GM19193 (cell line): Measurements from ENCODE around the gene EI24.

Source experiments
- POLR2A ChIP-seq: IDR thresholded peaks from 4 replicates; pipeline ENCODE4 v1.6.1; 2011; ENCODE audit not compliant: insufficient read depth, insufficient read length; ENCODE audit errors: extremely low read depth

The EI24 gene

GRCh38 chr11:125566235-125566634, 3.0 kb upstream of the EI24 start:
- TF ChIP-seq POLR2A = no peak

GRCh38 chr11:125569915-125570621, 791 bp downstream of the EI24 start:
- no peak for TF ChIP-seq POLR2A

DNA sequence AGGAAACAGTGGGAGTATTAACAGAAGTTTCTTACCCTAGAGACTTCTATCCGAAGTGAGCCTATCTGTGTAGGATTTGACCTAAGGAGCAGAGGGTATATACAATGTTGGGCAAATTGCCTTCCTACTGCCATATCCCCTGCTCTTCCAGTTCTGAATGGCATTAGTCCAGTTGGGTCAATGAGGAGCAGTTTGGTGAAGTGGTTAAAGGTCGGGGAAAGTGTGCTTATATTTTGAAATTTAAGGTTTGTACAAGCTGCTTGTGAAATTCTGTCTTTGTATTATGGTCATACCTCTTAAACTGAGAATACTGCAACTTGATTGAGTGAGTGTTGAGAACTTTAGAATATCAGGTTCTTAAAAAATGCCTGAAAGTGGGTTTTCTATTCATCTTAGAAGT, 1.7 kb downstream of the EI24 start:
- TF ChIP-seq POLR2A = no peak

GRCh38 chr11:125572916-125573315, 3.6 kb downstream of the EI24 start:
- TF ChIP-seq POLR2A = no peak

DNA sequence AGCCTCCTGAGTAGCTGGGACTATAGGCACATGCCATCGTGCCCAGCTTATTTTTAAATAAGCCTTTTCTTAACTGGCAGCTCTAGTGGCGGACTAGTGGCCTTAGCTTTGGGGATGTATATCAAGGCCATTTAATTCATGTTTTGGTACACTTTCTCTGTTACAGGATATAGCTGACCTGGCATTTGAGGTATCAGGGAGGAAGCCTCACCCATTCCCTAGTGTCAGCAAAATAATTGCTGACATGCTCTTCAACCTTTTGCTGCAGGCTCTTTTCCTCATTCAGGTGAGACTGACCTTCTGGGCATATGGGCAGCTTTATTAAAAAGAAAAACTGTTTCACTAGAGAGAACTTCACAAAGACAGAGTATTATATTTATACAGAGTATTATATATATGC, 9.5 kb downstream of the EI24 start:
- no peak for TF ChIP-seq POLR2A

DNA sequence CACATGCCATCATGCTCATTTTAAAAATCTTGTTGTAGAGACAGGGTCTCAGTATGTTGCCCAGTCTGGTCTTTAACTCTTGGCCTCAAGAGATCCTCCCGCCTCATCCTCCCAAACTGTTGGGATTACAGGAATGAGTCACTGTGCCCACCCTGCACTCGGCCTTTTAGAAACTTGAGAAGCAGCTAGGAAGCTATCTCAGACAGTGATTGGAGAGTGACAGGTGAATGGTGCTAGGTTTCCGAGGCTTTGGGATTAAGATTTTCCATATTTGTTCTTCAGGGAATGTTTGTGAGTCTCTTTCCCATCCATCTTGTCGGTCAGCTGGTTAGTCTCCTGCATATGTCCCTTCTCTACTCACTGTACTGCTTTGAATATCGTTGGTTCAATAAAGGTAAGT, 10.5 kb downstream of the EI24 start:
- TF ChIP-seq POLR2A = no peak

DNA sequence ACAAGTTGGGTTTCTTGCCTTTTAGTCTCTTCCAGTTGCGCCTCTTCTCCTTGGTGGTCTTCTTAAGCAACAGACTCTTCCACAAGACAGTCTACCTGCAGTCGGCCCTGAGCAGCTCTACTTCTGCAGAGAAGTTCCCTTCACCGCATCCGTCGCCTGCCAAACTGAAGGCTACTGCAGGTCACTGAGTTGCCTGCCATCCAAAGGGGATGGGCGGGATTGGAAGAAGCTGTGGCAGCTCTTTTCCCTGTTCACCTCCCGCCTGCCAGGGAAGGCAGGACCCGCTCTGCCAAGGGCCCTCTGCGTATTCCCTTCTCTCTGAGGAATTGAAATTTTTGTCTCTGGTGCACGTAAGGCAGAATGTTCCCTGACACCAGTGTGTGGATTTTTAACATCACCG, 14.2 kb downstream of the EI24 start:
- no peak for TF ChIP-seq POLR2A

- TF ChIP-seq POLR2A = no peak
Measured at GRCh38 chr11:125585487-125585886, 16.2 kb downstream of the EI24 start.

GRCh38 chr11:125586623-125587022, 17.3 kb downstream of the EI24 start:
- no peak for TF ChIP-seq POLR2A

DNA sequence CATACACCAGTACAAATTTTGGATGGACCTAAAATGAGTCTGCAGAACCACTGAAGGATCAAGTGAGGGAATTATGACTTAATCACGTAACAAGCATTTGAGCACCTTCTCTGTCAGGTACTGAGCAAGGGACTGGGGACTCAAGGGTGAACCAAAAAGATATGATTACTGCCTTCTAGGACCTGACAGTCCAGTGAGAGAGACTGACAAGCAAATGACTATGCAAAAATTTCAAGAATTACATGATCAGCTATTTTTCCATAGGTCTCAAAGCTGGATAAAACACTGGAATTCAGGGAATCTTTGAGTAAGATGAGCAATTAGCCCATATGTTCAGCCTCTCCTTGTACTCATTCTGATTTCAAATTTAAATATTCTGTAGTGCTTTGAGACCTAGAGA, 18.2 kb downstream of the EI24 start:
- no peak for TF ChIP-seq POLR2A

GRCh38 chr11:125588505-125588904, 19.2 kb downstream of the EI24 start:
- TF ChIP-seq POLR2A = no peak

DNA sequence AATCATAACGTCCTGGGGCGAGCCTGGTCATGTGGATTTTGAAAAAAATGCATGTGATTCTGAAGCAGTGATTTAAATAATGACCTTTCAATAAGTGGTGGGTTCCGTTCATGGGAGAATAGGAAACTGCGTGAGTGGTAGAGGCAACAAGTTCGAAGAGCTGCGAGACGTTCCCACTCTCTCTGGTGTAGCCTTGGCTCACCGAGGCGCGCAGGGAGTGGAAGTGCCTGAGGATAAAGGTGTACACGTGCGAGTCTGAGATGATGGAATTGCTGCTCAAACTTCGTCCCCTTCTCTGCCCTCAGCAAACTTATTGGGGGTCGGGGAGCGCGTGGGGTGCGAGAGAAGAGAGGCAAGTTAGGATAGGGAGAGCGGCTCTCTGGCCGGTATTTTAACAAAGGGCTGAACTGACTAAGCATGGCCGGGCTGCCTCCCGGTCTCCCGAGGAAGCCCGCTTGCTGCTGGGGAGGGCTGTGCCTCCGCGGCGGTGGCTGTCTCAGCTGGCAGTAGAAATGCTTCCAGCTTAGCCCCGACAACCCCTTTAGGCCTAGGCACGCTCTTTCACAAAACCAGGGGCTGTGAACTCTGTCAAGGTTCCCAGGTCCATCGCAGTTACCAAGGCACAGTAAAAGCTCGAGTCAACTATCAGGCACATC, 22.5 kb downstream of the EI24 start:
- peak; percentile 47 for TF ChIP-seq POLR2A

- peak; percentile 64 for TF ChIP-seq POLR2A
Measured at GRCh38 chr11:125592305-125593113, 23.2 kb downstream of the EI24 start, which contains the start of gene STT3A. TSS of gene STT3A (plus strand) at chr11:125592852. CDS start at chr11:125595916, 3,064 bp downstream.

DNA sequence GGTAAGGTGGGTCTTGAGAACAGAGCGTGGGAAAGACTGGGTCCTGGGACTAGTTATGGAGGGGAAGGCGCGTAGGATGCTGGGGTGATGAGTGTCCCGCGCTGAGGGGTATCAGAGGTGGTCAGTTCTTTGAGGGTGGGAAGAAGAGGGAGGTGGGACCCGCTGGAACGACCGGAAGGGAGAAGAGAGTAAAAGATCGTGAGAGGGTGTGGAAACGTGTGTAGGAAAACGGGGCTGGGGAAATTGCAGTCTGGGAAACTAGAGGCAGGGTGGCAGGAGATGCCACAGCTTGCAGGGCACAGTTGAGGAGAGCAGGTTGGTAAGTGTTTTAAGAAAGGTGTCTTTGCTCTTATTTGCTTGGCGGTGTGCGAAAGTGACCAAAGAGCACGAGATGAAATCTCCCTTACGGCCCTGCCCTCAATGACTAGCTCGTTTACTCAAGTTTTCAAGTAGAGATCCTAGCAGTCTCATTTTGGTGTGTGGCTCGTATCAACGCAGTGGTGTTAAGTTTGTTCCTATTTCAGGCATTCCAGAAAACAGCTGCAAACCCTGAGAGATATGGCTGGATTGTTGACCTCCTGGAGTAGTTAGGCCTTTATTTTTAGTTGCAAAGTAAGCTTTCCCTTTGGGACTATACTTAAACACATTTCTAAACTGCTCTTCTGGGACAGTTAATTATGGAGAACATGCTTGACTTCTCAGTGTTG, 24.0 kb downstream of the EI24 start:
- no peak for TF ChIP-seq POLR2A

DNA sequence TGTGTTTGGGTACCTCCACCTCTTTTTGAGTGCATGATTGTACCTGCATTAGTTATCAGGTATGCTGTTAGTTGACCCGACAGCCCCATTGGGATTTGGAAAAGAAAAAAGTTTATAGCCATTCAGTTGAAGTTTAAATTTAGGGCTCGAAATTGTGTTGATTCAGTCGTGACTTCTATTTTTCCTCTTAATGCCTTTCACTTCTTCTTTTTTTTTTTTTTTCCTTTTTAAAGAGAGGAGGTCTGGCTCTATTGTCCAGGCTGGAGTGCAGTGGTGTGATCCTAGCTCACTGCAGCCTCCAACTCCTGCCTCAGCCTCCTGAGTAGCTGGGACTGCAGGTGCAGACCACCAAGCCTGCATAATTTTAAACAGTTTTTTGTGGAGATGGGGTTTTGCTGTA, 25.7 kb downstream of the EI24 start:
- no peak for TF ChIP-seq POLR2A
